HepG2 (cell line): ENCODE data around the gene NELL2. TPM values are rescaled to one million over a fixed set of nuclear protein-coding genes. Genes with fewer than 3 reads are reported as not detected.

Experiments
- ATAC-seq: fragments of 200-7000 bp; cut with Tn5 transposase; 3 replicates; pipeline ENCODE4 v1.9.1; 2020; ENCODE audit warnings: mild to moderate bottlenecking, moderate library complexity
- BruUV-seq: library from RNA; stranded (reverse); fragments of 400-500 nt; replicated peaks from 2 replicates; lab custom pipeline; 2021; lab: Mats Ljungman, UMichigan
- CTCF ChIA-PET: fragments of 300-600 bp; formaldehyde crosslinking; extraction: SDS; loops from one replicate; lab custom pipeline; 2021; ENCODE audit warnings: low total read pairs, inconsistent platforms, low intra/inter-chr PET ratio; lab: Yijun Ruan, JAX
- POLR2A ChIA-PET: fragments of 350-600 bp; sonication (Branson Sonifier 250); formaldehyde crosslinking; loops from one replicate; lab custom pipeline; 2020; ENCODE audit warnings: antibody characterized with exemption, inconsistent platforms; lab: Yijun Ruan, JAX
- DNase-seq: peaks from one replicate; pipeline ENCODE4 v3.0.0-alpha.2; 2015; ENCODE audit warnings: low spot score
- FAIRE-seq: peaks from 3 replicates; lab custom pipeline; 2011; peaks lifted over from hg19 to GRCh38; lab: Jason Lieb, UNC
- H2AFZ ChIP-seq: one replicate; pipeline ENCODE4 v1.6.1; 2011; ENCODE audit warnings: low read length, inconsistent platforms
- H3K27ac ChIP-seq: fragments of 300-600 bp; 3 replicates; pipeline ENCODE4 v1.8.0; 2011; ENCODE audit warnings: mixed run types, mild to moderate bottlenecking, mixed read lengths, low read length, inconsistent platforms; ENCODE audit not compliant: insufficient read depth; ENCODE audit errors: extremely low read length
- H3K27me3 ChIP-seq, 2 experiments: fragments of 200-600 bp in 1 of 2; 2 replicates in 1 of 2; 3 replicates in 1 of 2; pipeline versions ENCODE4 v1.6.0 to v1.8.0; 2011; ENCODE audit warnings: low read length in 2 of 2, mild to moderate bottlenecking in 2 of 2, moderate library complexity in 2 of 2, inconsistent platforms in 1 of 2; ENCODE audit not compliant: insufficient read depth in 2 of 2, control insufficient read depth in 1 of 2
- H3K36me3 ChIP-seq, 2 experiments: fragments of 200-600 bp in 1 of 2; replicated peaks in 1 of 2; 2 replicates in 1 of 2; 3 replicates in 1 of 2; pipeline versions ENCODE4 v1.5.1 to v1.8.0; 2011; ENCODE audit warnings: low read length in 2 of 2, inconsistent platforms in 1 of 2; ENCODE audit not compliant: insufficient read depth in 2 of 2, control insufficient read depth in 1 of 2
- H3K4me1 ChIP-seq: 2 replicates; pipeline ENCODE4 v1.5.1; 2012; ENCODE audit warnings: low read length, inconsistent platforms; ENCODE audit not compliant: insufficient read depth
- H3K4me2 ChIP-seq: 2 replicates; pipeline ENCODE4 v1.6.0; 2011; ENCODE audit warnings: low read depth, low read length, inconsistent platforms
- H3K4me3 ChIP-seq, 3 experiments: fragments of 200-600 bp in 1 of 3; sonication (generic), shearing (Covaris generic) in 1 of 3; replicated peaks in 1 of 3; 2 replicates each; pipeline ENCODE4 v1.5.1; 2011 to 2016; ENCODE audit warnings: low read length in 3 of 3, inconsistent platforms in 2 of 3, low read depth in 2 of 3, mild to moderate bottlenecking in 2 of 3, control low read depth in 1 of 3, mixed read lengths in 1 of 3; ENCODE audit not compliant: insufficient read depth in 1 of 3
- H3K79me2 ChIP-seq: one replicate; pipeline ENCODE4 v1.6.1; 2011; ENCODE audit warnings: low read length, inconsistent platforms; ENCODE audit not compliant: insufficient read depth
- H3K9ac ChIP-seq: 2 replicates; pipeline ENCODE4 v1.6.0; 2011; ENCODE audit warnings: mild to moderate bottlenecking, low read depth, low read length, inconsistent platforms; ENCODE audit not compliant: insufficient read depth
- H3K9me3 ChIP-seq: 2 replicates; pipeline ENCODE4 v1.5.1; 2012; ENCODE audit warnings: mild to moderate bottlenecking, low read length
- H4K20me1 ChIP-seq: 2 replicates; pipeline ENCODE4 v1.6.0; 2011; ENCODE audit warnings: inconsistent platforms, mild to moderate bottlenecking, low read length, moderate library complexity; ENCODE audit not compliant: insufficient read depth
- HIVEP1 ChIP-seq: sonication (generic); formaldehyde crosslinking; IDR thresholded peaks from 2 replicates; pipeline ENCODE4 v1.4.0; 2020; ENCODE audit warnings: mild to moderate bottlenecking, missing genetic modification reagents
- RAD21 ChIP-seq: fragments of 450-650 bp; formaldehyde crosslinking; IDR thresholded peaks from 2 replicates; pipeline ENCODE4 v1.5.0; 2020; ENCODE audit warnings: mild to moderate bottlenecking
- SMARCC2 ChIP-seq: fragments of 450-650 bp; IDR thresholded peaks from 2 replicates; pipeline ENCODE4 v1.6.1; 2017; ENCODE audit warnings: antibody characterized with exemption, mild to moderate bottlenecking
- SMC3 ChIP-seq: IDR thresholded peaks from 2 replicates; pipeline ENCODE4 v1.6.1; 2011; ENCODE audit warnings: low read length, improper control_type of control experiment
- SNRNP70 ChIP-seq: fragments of 200-400 bp; formaldehyde crosslinking; IDR thresholded peaks from 2 replicates; pipeline ENCODE4 v1.6.1; 2017; ENCODE audit warnings: mild to moderate bottlenecking, low read depth, low read length, moderate library complexity
- STAG1 ChIP-seq: sonication (generic); formaldehyde crosslinking; IDR thresholded peaks from 2 replicates; pipeline ENCODE4 v1.4.0; 2020; ENCODE audit warnings: missing genetic modification reagents
- TEAD3 ChIP-seq: optimal IDR thresholded peaks from 2 replicates; pipeline ENCODE3; 2016; ENCODE audit warnings: borderline replicate concordance
- ZNF20 ChIP-seq: sonication (generic); formaldehyde crosslinking; IDR thresholded peaks from 2 replicates; pipeline ENCODE4 v1.4.0; 2020; ENCODE audit warnings: mild to moderate bottlenecking, moderate library complexity, missing genetic modification reagents
- ZNF792 ChIP-seq: IDR thresholded peaks from 2 replicates; pipeline ENCODE4 v1.6.1; 2016
- WGBS: methylation state at CpG from one replicate; pipeline ENCODE4 v1.1.6; 2017; ENCODE audit warnings: low lambda C conversion rate; 5-methylcytosine and 5-hydroxymethylcytosine counted together
- in situ Hi-C: cut with HindIII; loops from 2 replicates; pipeline ENCODE4 v1.10.0; 2017; ENCODE audit warnings: low pct_unique_long_range_greater_than_20kb; ENCODE audit not compliant: extremely low pct_ligation_motif_present
- intact Hi-C: fragments of 100-400 bp; cut with micrococcal nuclease; formaldehyde crosslinking; loops from one replicate; pipeline ENCODE4 v1.10.0; 2022; ENCODE audit not compliant: unreplicated experiment
- polyA plus RNA-seq, 8 experiments: library from polyadenylated mRNA; depleted of rRNA in 3 of 8; stranded (reverse) in 7 of 8; unstranded in 1 of 8; fragments of >200 nt; fragmentation: Illumina TruSeq in 4 of 8; extraction: Trizol in 4 of 8; gene quantifications; 2 replicates each; pipeline versions ENCODE4 v1.2.1 to v1.2.3, GENCODE V29; 2011 to 2016; ENCODE audit warnings: low read depth in 4 of 8, missing spikeins in 1 of 8, mixed read lengths in 1 of 8; ENCODE audit not compliant: insufficient read depth in 1 of 8
- total RNA-seq, 5 experiments: library from RNA; depleted of rRNA; stranded (reverse); fragments of >200 nt; fragmentation: Illumina TruSeq; extraction: Trizol; gene quantifications; 2 replicates each; pipeline ENCODE4 v1.2.3, GENCODE V29; 2016; ENCODE audit warnings: low read depth in 1 of 5
- TF ChIP-seq, protein P1 (sequence below): sonication (generic); formaldehyde crosslinking; IDR thresholded peaks from 2 replicates; pipeline ENCODE4 v1.5.1; 2020; ENCODE audit warnings: missing genetic modification reagents, mild to moderate bottlenecking, borderline replicate concordance
- TF ChIP-seq, protein P2 (sequence below): sonication (generic); formaldehyde crosslinking; IDR thresholded peaks from 2 replicates; pipeline ENCODE4 v1.5.0; 2020; ENCODE audit warnings: mild to moderate bottlenecking, missing genetic modification reagents, moderate library complexity

Gene NELL2
- total and polyA plus RNA-seq, 2 of the 13 experiments (the other 11 are each of a cell fraction or from before 2014, with no cell fraction given) = 0.11 TPM; not detected in 1

DNA sequence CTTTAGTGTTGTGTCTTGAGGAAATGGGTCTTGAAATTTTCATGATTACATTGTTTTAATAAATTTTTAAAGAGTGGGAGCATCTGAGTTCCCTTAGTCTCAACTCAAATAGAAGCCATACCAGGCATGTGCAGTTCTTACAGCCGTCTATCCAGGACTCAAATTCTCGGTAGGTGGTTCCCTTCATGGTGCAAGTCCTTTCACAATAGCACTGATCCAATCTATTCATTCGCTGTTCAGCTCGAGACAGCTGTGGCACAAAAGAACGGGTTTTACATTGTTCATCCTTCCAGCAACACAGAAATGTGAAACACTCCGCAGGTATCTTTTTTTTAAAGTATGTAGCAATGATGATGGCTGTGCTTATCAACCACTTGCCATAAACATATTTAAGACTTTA is 100.2 kb downstream of the NELL2 start:
- Histone ChIP-seq H3K9ac (no peak overlapping the region), H2AFZ (no peak overlapping the region), H3K27me3 (0 out of 5 replicates have a peak, but pooled peaks cover 0 to 2% of the 10 kb centered on the region in 2 experiments), H3K36me3 (no peaks in the 10 kb centered on the region), H3K9me3 (no peaks in the 10 kb centered on the region), H3K4me2 (no peak overlapping the region), H4K20me1 (no peaks in the 10 kb centered on the region), H3K27ac (no peak overlapping the region), H3K4me1 (no peaks in the 10 kb centered on the region), H3K79me2 (no peaks in the 10 kb centered on the region), H3K4me3 (no peak overlapping the region)
- FAIRE-seq (no peak), DNase-seq (no peak), ATAC-seq (no peak)
- WGBS = under 1% methylated on average over 6 of the region's 6 CpGs
- ChIA-PET POLR2A (no interaction called here), CTCF (interaction anchor here (1.9 kb wide), 1 partner anchor 155 kb away, joined by 15 read pairs; no protein-coding TSS in a partner anchor)
- no TSS peak for BruUV-seq
- intact Hi-C loops = loop anchor here (1.0 kb wide), 1 partner anchor 155 kb away; no protein-coding TSS in a partner anchor
- in situ Hi-C loops = loop anchor here (10.0 kb wide), 1 partner anchor 149 kb away; no protein-coding TSS in a partner anchor
- TF ChIP-seq, protein P1, sequence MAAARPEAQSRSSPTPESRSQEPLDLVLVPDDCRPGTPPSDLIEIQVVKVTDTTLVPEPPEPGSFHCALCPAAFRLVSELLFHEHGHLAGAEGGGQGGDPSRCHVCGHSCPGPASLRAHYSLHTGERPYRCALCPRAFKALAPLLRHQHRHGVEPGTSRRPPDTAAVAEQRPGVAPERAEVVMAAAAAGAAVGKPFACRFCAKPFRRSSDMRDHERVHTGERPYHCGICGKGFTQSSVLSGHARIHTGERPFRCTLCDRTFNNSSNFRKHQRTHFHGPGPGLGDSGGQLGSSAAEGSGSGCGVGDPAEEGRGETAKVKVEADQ (CRISPR knock-in tag) = no peak
- TF ChIP-seq HIVEP1 (CRISPR knock-in tag) (no peak), ZNF792 (no peak), ZNF20 (CRISPR knock-in tag) (no peak), STAG1 (no peak)

DNA sequence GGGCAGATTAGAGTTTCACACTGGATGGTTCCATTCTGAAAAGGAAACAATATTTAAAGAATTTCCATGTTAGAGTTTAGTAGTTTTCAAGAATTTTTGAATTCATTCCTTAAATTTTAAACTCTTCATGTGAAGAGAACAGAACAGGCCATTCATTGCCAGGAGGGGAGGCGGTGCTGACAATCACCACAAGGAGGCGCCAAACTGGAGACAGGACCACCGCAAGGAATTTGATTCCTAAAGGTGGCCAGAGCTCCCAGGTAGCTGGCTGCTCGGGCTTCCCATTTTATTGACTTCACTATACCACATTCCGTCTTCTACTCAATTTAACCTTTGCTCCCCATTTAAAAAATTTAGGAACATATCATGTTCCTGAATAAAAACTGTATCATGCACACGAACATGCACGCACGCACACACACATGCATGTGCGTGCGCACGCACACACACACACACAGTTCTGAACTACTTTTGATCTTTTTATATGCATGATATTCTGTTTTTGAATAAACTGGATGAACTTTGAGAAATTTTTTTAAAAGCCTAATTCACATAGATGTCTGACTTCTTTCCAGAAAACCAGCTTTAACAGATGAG is 101.2 kb downstream of the NELL2 start:
- peak; percentile 21 for DNase-seq
- H4K20me1 ChIP-seq = no peaks in the 10 kb centered on the region
- no peak overlapping the region for H3K4me2 ChIP-seq
- no peak overlapping the region for H3K4me3 ChIP-seq
- no peaks in the 10 kb centered on the region for H3K9me3 ChIP-seq
- in situ Hi-C loops = loop anchor here (10.0 kb wide), 1 partner anchor 150 kb away; no protein-coding TSS in a partner anchor
- TF ChIP-seq SMC3 (peak; percentile 61), SMARCC2 (no peak), SNRNP70 (no peak), STAG1 (peak; percentile 19; the same call in 1 of the 2 replicates), RAD21 (0 out of 2 replicates have a peak, but pooled peaks have one; percentile 17), TEAD3 (CRISPR knock-in tag) (peak; percentile 10)
- TF ChIP-seq, protein P2, sequence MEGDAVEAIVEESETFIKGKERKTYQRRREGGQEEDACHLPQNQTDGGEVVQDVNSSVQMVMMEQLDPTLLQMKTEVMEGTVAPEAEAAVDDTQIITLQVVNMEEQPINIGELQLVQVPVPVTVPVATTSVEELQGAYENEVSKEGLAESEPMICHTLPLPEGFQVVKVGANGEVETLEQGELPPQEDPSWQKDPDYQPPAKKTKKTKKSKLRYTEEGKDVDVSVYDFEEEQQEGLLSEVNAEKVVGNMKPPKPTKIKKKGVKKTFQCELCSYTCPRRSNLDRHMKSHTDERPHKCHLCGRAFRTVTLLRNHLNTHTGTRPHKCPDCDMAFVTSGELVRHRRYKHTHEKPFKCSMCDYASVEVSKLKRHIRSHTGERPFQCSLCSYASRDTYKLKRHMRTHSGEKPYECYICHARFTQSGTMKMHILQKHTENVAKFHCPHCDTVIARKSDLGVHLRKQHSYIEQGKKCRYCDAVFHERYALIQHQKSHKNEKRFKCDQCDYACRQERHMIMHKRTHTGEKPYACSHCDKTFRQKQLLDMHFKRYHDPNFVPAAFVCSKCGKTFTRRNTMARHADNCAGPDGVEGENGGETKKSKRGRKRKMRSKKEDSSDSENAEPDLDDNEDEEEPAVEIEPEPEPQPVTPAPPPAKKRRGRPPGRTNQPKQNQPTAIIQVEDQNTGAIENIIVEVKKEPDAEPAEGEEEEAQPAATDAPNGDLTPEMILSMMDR (CRISPR knock-in tag) = peak; percentile 70
- no peak overlapping the region for H2AFZ ChIP-seq
- H3K79me2 ChIP-seq = no peaks in the 10 kb centered on the region
- no peak overlapping the region for H3K27ac ChIP-seq
- 0 out of 5 replicates have a peak, but pooled peaks cover 0 to 2% of the 10 kb centered on the region in 2 experiments for H3K27me3 ChIP-seq
- intact Hi-C loops = loop anchor here (1.0 kb wide), 1 partner anchor 156 kb away; no protein-coding TSS in a partner anchor
- POLR2A ChIA-PET = no interaction called here
- no peaks in the 10 kb centered on the region for H3K36me3 ChIP-seq
- no peak for FAIRE-seq
- 55% methylated on average over 11 of the region's 11 CpGs for WGBS
- peak; percentile 77 for ATAC-seq
- H3K9ac ChIP-seq = no peak overlapping the region
- H3K4me1 ChIP-seq = no peaks in the 10 kb centered on the region
- BruUV-seq = no TSS peak
- CTCF ChIA-PET = interaction anchor here (1.9 kb wide), 1 partner anchor 156 kb away, joined by 15 read pairs; no protein-coding TSS in a partner anchor
